D341Med (cell line): ENCODE measurements around the gene SLC43A3.
"Not testable (repeated sequence)": the region's sequence is repeated elsewhere in the genome, so short reads cannot be mapped to it uniquely, and the experiment has no call there.

Source experiments
- DNase-seq: peaks from one replicate; pipeline ENCODE4 v3.0.0; 2012; ENCODE audit warnings: low spot score

Gene SLC43A3

DNA sequence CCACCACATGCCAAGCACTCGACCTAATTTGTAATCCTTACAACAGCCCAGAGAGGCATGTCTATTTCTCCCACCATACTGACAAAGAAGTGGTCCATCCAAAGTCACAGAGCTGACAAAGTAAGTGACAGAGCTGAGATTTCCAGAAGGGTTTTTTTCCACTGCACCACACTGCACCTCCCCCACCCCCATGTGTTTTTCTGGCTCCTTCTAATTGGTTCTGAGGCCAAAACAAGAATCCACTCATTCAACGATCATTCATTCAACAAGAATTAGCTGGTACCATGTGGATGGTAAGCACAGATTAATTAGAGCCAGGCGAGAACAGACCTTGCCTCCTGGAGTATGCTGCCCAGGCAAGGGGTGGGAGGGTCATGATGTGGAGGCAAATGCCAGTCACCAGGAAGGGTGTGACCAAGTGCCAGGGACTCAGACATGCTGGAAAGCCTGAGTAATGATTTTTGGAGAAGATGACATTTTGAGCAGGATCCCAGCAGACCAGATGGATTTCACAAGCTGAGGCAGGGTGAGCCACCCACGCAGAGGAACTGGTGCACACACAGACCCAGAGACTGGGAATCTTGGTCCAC, 21.6 kb downstream of the SLC43A3 start:
- no peak for DNase-seq

DNA sequence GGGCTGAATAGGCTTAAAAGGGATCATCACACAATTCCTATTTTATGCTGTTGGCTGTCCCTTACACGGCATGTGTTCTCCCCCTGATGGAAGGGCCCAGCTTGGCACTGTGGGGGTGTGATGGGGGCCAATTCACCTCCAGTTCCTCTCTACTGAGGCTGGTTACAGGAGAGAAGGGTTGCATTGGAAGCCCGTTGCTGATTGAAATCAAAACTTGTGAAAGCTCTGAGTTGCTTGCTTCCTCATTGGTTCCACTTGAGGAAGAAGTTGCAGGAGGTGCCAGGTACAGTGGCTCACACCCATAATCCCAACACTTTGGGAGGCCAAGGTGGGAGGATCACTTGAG, 23.1 kb downstream of the SLC43A3 start:
- DNase-seq, result no peak

DNA sequence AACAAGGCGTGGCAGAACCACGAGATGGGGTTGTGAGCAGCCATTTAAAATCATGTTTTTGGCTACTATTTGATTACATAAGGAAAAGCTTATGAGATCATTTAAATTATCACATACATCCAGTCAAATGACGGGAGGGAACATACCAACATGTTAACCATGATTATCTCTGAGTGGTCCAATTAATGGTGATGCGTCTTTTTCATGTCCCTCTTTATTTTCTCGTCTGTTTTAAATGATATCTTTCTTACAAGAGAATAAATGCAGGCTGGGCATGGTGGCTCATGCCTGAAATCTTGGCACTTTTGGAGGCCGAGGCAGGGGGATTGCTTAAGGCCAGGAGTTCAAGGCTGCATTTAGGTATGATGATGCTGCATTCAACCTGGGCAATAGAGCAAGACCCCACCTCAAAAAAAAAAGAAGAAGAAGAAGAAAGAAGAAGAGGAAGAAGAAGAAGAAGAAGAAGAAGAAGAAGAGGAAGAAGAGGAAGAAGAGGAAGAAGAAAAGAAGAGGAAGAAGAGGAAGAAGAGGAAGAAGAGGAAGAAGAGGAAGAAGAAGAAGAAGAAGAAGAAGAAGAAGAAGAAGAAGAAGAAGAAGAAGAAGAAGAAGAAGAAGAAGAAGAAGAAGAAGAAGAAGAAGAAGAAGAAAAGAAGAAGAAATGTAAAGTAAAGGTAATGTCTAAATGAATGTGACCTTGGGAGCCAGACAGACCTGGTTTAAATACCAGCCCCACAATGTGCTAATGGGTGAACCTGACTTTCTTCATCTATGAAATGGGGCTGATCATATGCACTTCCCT, 23.7 kb downstream of the SLC43A3 start:
- DNase-seq, result not testable (repeated sequence)

DNA sequence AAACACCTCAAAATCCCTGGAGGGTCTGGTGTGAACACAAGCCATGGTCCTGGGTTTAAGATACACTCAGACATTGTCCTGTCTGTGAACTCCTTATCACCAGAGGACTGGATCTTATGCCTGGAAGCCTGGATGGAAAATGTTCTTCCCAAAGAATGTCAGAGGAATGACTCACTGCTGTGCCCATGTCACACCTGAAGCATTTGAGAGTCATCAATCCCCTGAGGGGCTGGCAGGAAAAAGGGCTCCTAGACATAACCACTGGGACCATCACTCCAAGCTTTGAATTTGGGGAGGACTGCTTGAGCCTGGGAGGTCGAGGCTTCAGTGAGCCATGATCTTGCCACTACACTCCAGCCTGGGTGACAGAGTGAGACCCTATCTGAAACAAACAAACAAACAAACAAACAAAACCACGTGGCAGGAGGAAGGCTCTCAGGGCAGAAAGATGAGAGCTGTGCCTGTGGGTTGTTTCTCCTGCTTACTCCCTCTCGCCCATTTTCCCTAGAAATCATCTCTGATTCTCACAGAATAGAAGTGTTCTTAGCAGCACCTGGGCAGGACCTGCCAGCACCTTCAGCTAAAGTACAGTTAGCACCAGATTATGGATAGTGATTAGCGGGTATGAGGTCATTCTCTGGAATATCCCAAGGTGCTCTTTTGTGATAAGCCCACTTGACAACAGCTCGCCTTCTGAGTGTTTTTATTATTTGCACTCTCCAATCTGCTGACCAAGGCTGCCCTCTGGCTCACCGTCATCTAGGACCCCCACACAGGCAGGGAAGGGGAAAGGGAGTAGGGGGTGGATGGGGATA, 24.5 kb downstream of the SLC43A3 start:
- no peak for DNase-seq

DNA sequence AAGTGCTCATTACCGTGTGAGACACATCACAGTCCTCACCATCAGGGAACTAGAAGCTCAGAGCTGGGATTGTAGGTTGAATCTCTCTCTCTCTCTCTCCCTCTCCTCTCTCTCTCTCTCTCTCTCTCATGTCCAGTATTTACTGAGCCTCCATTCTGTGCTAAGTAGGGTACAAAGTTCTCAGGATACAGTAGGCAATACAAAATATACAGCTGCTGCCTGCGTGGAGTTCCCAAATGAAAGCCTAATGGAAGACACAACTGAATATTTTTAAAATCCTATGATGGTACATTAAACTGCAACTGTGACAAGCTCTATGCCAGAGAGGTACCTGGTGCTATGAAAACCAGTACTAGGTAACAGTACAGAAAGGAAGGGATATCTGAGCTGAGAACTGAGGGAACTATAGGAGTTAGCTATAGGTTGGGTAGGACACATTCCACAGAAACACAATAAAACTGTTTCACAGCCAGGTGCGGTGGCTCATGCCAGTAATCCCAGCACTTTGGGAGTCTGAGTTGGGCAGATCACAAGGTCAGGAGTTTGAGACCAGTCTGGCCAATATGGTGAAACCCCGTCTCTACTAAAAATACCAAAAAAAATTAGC, 26.8 kb downstream of the SLC43A3 start:
- DNase-seq, result no peak

DNA sequence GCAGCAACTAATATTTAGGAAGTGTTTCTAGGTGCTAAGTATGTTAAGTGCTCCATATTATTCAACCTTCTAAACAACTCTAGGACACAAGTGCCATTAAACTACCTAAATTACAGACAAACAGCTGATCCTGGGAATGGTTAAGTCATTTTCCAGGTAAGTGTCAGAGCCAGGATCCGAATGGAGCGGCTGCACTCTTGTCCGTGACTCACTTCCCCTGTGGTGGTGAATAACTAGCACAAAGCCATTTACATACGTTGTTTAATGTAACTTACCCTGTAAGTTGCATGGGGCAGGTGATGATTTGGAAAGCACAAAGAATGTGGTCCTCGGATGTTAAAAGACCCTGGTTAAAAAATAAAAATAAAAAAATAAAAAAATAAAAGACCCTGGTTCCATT, 27.7 kb downstream of the SLC43A3 start:
- DNase-seq, result no peak

DNA sequence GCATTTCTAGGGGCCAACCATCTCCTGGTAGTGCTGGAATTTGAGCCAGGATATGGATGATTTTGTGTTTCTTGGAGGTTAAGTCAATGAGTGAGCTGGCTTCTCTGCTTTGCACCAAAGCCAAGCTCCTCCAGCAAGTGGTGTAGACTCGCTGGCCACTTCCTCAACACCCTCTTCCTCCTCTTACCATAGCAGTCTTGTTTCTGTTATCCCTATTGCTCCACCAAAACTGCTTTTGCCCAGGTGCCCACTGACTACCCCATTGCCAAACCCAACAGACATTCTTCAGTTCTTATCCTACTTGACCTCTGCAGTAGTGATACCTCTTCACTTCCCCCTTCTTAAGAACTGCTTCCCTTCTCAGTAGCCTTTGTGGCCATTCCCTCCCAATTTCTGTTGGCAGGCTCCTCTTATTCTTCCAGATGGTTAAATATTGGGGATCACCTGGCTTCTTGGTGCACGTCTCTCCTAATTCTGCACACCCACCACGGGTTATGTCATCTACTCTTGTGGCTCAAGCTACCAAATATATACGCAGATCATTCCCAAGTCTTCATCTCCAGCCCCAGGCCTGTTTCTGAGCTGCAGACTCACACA, 29.4 kb downstream of the SLC43A3 start:
- no peak for DNase-seq

DNA sequence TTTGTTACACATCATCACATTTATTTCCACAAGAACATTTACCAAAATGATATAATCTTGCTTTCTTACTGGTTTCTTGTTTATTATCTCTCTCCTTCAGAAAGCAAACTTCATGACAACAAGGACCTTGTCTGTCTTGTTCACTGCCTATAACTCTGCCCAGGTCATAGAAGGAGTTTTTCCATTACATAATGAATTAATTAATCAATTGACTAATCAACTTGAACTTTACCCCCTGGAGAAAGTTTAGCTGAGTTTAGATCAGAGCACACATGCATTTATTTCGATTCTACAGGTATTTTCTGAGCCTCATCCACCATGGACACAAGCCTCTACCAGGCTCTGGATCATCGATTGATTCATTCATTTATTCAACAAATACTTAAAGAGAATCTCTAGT, 30.2 kb downstream of the SLC43A3 start:
- DNase-seq, result no peak

DNA sequence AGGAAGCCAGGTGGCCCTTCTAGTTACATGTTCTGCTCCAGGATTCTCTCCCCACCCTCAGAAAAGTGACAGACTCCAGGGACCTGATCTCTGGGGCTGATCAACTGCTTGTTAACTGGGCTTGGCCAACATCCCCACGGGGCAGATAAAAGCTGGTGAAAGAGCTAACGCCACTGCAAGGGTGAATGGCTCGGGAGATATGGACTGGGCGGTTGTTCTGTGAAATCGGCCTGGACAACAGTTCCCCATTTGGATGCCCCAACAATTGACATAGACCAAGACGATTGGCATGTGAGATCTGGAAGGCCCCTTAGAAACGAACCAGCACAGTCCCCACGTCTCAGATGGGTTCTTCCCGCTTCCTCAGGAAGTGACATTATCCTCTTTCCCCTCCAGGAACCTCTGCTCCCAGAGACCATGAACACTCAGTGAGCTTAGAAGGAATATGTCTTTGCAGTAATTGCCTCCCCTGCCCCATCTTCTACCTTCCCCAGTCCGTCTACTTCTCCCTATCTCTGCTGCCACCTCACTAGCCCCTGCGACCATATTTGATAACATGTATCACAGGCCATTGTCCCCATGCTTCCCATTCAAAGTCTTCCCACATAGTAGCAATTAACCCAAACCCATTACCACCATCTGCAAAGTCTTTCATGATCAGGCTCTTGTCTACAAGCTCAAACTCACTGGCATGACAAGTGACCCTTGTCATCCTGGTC, 30.9 kb downstream of the SLC43A3 start:
- DNase-seq, result no peak

DNA sequence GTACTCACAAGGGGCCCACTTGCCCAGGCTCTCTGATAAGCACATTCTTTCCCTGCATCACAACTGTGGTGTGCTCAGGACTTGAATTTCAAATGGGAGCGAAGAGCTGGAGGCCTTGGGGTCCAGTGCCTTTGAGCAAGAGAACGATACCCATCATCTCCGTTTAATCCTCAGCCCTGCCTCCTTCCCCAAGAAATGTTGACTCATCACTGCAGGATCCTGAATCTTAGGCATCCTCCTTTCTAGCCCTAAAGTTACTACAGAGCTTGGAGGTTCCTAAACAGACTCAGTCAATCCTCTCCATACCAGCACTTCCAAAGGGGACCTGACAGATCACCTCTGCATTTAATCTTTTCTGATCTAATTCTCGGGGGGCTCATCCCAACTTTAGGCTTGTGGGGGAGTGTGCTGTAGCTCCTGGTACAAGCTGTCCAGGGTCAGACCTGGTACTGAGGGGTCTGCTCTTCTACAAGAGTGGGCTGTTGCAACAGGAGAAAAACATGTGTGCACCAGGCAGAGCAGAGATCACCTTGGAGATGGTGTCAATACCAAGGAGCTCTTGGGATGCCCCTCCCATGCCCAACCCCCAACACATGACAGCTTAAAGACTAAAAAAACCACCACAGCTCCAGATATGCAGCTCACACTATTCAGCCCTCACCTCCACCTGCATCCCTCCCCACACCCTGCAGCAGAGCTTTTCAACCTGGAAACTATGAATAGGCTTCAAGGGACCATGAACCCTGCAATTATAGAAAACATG, 32.5 kb downstream of the SLC43A3 start:
- DNase-seq, result no peak

DNA sequence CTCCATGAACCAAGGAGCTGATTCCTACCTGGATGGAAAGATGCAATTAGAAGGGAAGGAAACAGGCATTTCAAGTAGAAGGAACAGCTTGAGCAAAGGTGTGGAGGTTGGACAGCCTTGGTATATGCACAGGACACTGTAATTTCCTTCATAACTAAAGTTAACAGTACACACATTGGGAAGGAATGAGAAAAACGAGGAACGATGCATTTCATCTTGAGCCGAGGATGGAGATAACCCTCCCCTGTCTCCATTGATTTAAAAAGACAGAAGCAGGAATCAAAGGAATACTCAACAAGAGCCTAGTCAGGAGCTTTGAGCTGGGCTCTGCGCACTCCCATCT, 34.2 kb downstream of the SLC43A3 start:
- no peak for DNase-seq

DNA sequence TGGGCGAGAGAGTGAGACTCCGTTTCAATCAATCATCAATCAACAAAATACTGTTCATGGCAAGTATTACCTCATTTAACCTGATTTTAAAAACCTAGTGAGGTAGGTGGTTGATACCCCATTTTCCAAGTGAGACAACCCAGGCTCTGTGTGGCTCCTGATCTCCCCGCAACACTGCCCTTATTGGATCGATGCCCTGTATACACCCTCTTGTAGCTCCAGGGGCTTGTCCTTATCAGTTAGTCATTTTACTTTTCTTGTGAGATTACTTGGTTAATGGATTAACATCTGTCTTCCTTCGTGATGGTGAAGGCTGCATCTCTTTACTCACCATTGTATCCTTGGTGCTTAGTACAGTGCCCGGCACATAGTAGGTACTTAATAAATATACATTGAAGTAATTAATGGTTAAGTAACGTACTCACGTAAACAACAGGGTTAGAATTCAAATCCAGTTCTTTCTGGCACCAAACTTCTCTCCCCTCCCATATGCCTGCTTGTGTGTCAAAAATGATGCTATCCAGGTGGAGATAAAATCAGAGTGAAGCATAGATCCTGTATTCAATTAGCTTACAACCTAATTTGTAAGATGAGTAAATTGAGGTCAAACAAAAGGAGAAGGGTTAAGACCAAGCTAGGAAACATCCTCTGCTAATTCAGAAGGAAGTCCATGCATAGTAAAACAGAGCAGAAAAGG, 34.7 kb downstream of the SLC43A3 start:
- DNase-seq, result no peak

DNA sequence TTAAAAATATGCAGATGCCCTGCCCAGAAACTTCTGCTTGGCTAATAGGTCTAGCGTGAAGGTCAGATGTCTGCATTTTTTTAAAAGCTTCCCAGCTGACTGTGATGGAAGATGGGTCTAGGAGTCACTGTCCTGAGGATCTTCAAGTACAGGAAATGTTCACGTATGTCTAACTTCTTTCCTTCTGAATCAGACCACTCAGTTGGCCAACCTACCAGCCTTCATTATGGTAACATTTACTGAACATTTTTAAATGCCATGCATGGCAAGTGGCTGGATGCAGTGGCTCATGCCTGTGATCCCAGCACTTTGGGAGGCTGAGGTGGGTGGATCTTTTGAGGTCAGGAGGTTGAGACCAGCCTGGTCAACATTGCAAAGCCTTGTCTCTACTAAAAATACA, 35.4 kb downstream of the SLC43A3 start:
- DNase-seq, result no peak

DNA sequence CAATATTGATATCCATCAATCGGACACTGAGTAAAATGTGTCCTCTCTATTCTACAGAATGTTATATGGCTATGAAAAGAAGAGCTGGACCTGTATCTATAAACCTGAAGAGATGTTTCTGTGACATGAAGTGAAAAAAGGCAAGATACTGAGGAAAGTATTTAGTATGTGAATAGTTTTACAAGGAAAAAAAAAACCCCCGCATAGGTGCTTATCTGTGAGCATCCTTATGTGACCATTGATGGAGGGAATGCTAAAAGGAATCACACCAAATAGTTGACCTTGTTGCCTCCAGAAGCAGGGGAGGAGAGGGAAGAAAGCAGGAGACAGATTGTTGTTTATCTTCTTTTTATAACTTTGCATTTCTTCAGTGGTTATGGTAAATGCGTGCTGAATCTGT, 35.8 kb downstream of the SLC43A3 start:
- no peak for DNase-seq

DNA sequence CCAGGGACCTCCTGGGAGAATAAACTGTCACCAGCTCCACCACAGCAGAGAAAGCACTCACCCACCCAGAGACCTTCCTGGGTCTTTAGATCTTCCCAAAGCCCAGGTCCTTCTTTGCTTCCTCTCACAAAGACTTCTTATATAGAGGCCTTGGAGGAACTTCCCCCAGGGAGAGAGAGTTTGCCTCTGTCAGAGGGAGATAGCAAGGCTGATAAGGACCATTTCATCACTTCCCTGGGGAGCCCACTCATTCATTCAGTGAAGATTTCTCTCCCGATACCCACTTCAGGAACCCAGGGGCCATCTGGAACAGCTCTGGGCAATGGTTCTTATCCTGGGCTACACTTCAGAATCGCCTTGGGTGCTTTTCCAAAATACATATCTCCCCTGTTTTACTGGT, 36.4 kb downstream of the SLC43A3 start, which contains the start of gene PRG2:
Gene PRG2 (minus strand): TSS at position 116 of the 400 bp plus-strand sequence. CDS start 706 bp downstream, outside the sequence.
- DNase-seq, result no peak

DNA sequence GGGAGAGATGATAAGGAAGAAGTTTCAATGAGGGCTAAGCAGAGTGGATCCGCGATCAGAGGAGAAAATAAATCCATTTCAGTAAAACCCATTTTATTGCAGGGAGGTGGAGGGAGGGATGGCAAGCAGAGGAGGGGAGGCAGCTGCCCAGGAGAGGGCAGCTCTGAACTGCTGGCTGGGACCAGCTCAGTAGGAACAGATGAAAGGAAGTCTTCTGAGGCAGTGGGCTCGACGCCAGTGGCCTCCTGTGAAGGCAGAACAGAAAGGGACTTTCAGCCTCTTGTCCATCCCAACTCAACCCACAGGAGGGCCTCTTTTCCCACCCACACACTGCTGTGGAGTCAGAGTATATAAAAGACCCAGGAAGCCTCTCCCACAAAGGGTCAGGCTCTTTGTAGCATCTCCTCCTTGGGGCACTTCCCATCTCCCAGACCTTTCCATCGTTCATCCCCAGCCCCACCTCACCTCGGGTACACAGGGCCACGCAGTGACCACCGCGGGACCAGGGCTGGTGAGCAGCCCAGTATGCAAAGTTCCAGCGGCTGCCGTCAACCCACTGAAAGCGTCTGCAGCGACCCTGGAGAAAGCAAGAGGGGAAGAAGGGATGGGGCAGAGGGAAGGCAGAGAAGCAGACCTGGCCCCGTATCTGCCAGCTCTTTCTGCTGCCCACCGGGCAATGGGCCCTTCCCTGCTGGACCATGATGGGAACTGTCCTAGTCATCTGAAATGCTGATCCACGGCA, 39.5 kb downstream of the SLC43A3 start:
- no peak for DNase-seq

DNA sequence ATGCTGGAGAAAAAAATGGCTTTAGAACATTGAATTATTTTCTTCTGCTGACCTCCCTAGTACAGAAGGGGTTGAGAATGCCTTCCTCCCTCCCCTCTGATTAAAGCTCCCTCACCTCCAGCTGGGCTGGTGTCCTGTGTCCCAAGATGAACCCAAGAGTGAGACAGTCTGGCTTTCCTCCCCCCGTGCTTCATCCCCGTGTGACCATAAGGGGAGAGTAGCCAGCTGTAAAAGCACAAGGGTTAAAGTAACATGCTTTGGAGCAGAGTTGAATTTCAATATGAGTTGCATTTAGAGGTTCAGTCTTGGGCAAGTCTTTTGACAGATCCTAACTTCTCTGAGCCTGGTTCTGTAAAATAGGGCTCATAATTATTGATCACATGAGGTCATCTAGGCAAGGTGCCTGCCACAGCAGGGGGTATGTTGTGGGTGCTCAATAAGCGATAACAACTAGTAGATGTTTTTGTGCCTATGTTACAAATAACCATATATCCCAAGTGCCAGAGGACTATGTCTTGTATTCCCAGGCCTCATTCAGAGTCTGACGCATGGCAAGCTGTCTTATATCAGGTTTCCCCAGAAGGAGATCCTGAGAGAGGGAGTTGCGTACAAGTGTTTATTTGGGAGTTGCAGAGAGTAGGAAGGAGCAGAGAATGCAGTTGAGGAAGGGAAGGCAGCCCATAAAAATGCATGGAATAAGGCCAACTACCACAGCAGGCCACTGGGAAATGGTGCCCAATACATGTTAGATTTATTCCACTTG, 40.6 kb downstream of the SLC43A3 start:
- no peak for DNase-seq

DNA sequence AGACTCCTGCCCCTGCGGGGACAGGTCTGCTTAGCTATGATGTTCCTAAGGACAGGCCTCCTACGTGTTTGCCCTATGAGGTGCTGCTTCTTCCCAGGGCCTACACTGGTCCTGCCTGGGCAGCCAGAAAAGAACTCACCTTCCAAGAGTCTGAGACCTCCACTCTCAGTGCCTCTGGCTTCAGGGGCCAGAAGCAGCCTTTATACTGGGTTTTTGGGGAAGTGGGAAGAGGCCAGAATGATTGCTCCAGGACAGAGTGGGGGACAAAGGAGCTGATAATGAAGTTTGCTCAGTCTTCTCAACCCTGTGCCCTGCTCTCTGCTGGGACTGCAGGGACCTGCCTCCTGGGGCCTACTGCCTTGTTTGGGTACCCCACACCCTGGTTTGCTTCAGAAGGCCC, 45.9 kb downstream of the SLC43A3 start, which contains the start of gene PRG3:
Gene PRG3 (minus strand): TSS at position 176 of the 400 bp plus-strand sequence. CDS start 442 bp downstream, outside the sequence.
- no peak for DNase-seq

DNA sequence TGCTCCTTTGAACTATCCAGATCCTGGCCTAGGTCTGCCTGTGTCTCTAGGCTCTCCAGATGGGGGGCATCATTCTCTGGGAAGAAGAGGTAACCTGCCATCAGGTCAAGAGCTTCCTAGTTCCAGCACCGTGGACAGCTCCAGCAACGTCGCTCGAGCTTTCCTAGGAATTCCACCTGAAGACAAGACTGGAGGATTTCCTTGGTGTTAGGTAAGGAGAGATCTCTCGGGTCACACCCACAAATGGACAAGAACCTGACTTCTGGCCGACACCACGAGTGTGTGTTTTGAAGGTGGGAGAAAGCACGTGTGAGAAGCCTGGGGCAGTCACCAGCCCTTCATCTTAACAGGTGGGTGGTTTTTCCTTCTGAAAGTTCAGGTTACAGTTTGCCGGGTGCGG, 47.2 kb downstream of the SLC43A3 start:
- no peak for DNase-seq
